ENCODE data around the gene CCDC117.

DNA sequence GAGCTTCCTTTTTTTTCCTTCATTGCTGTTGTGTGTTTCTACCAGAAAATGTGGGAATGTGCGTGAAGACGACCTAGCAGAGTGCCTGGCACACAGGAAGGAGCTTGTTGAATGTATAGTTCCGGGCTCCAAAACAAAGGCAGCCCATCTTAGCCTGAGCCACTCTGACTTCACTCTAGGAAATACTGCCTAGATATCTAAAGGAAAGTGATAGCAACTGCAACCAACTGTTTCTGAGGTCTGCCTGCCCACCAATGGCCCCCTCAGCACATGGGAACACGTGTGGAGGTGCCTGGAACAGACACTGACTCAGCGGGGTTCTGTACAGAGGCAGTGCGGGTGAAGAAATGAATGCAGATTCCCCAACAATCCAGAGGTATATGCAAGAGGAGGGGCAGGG lies 42.6 kb downstream of the CCDC117 start:
- no peak for TF ChIP-seq CTCF (conservative IDR thresholded peaks at IDR 0.05 in 1 of 2, IDR thresholded peaks at IDR 0.05 in 1 of 2; ENCODE audit: low read depth in 1 of 2, low read length in 2 of 2)
- no peak for TF ChIP-seq EZH2 (IDR thresholded peaks at IDR 0.05; ENCODE audit: low read length, missing control alignments)
